Activated T-cell treated with anti-CD3 and anti-CD28 coated beads, Interleukin-2, amount 50 U/mL, for 4 hours (primary cell): ENCODE data around the gene TASOR. TPM values are rescaled to one million over a fixed set of nuclear protein-coding genes. Genes with fewer than 3 reads are reported as not detected.

ENCODE experiments used
- ATAC-seq, 2 donors: fragments of 200-7000 bp; cut with Tn5 transposase; one replicate each; pipeline ENCODE4 v1.10.0; 2021
- DNase-seq: peaks from one replicate; pipeline ENCODE4 v3.0.0-alpha.2; 2020
- H3K27me3 Mint-ChIP-seq: one replicate; pipeline ENCODE4 v1.8.0; 2021; ENCODE audit warnings: low read depth, mixed read lengths
- H3K36me3 Mint-ChIP-seq: one replicate; pipeline ENCODE4 v1.8.0; 2022; ENCODE audit warnings: mixed read lengths; ENCODE audit not compliant: insufficient read depth
- H3K4me1 Mint-ChIP-seq: one replicate; pipeline ENCODE4 v1.8.0; 2021; ENCODE audit warnings: low read depth, mixed read lengths
- H3K4me3 Mint-ChIP-seq: one replicate; pipeline ENCODE4 v1.8.0; 2021; ENCODE audit warnings: mild to moderate bottlenecking, moderate library complexity, mixed read lengths
- H3K9me3 Mint-ChIP-seq: one replicate; pipeline ENCODE4 v1.8.0; 2021; ENCODE audit warnings: mixed read lengths
- total RNA-seq, 3 donors: library from RNA; stranded (reverse); gene quantifications; one replicate each; pipeline ENCODE4 v1.2.1, GENCODE V29; 2021

Gene TASOR
- total RNA-seq, 3 donors from 2014 or later = 44.8 to 51.1 (median 45.3) TPM

GRCh38 chr3:56667973-56668579 lies 15.0 kb downstream of the TASOR start:
- H3K4me3 Mint-ChIP-seq = no peak overlapping the region
- H3K4me1 Mint-ChIP-seq = peaks cover 20% of the 10 kb centered on the region
- peak in 1 of 2 donors; percentile 41 for ATAC-seq

GRCh38 chr3:56664823-56665222 lies 18.2 kb downstream of the TASOR start:
- ATAC-seq (no peak), DNase-seq (no peak)
- H3K27me3 Mint-ChIP-seq = no peaks in the 10 kb centered on the region
- H3K36me3 Mint-ChIP-seq = peaks cover 42% of the 10 kb centered on the region
- no peaks in the 10 kb centered on the region for H3K9me3 Mint-ChIP-seq
- H3K4me1 Mint-ChIP-seq = peaks cover 16% of the 10 kb centered on the region
- H3K4me3 Mint-ChIP-seq = no peak overlapping the region

More at GRCh38 chr3:56667973-56668579, 15.0 kb downstream of the TASOR start:
- Mint-ChIP-seq H3K9me3 (no peaks in the 10 kb centered on the region), H3K27me3 (no peaks in the 10 kb centered on the region), H3K36me3 (peaks cover 36% of the 10 kb centered on the region)
- DNase-seq = no peak

GRCh38 chr3:56655709-56656108 lies 27.4 kb downstream of the TASOR start:
- no peak for ATAC-seq
- no peak for DNase-seq
- no peaks in the 10 kb centered on the region for H3K27me3 Mint-ChIP-seq
- H3K9me3 Mint-ChIP-seq = peaks cover 4% of the 10 kb centered on the region
- H3K4me3 Mint-ChIP-seq = no peak overlapping the region
- H3K4me1 Mint-ChIP-seq = peaks cover 28% of the 10 kb centered on the region
- H3K36me3 Mint-ChIP-seq = peaks cover 61% of the 10 kb centered on the region

- no peak overlapping the region for H3K4me3 Mint-ChIP-seq
- H3K36me3 Mint-ChIP-seq = peaks cover 56% of the 10 kb centered on the region
- peaks cover 4% of the 10 kb centered on the region for H3K9me3 Mint-ChIP-seq
- ATAC-seq (no peak), DNase-seq (no peak)
- no peaks in the 10 kb centered on the region for H3K27me3 Mint-ChIP-seq
- peaks cover 31% of the 10 kb centered on the region for H3K4me1 Mint-ChIP-seq
Observed at GRCh38 chr3:56654460-56654859, 28.6 kb downstream of the TASOR start.

GRCh38 chr3:56645407-56645806 lies 37.7 kb downstream of the TASOR start:
- Mint-ChIP-seq H3K4me1 (peaks cover 27% of the 10 kb centered on the region), H3K4me3 (no peak overlapping the region), H3K27me3 (no peaks in the 10 kb centered on the region), H3K9me3 (no peaks in the 10 kb centered on the region), H3K36me3 (peaks cover 43% of the 10 kb centered on the region)
- ATAC-seq (no peak), DNase-seq (no peak)

GRCh38 chr3:56633602-56634535 lies 49.2 kb downstream of the TASOR start:
- ATAC-seq = no peak
- no peaks in the 10 kb centered on the region for H3K9me3 Mint-ChIP-seq
- no peaks in the 10 kb centered on the region for H3K27me3 Mint-ChIP-seq
- no peak overlapping the region for H3K4me3 Mint-ChIP-seq
- peaks cover 3% of the 10 kb centered on the region for H3K4me1 Mint-ChIP-seq
- peaks cover 28% of the 10 kb centered on the region for H3K36me3 Mint-ChIP-seq
- no peak for DNase-seq

Other genes starting within 250 kb of the TASOR start
- gene ERC2, start 214.8 kb downstream of the TASOR start, total RNA-seq = under 1 TPM in 1 of 3 donors, not detected in 2; 0.16 TPM
- gene CCDC66, start 126.1 kb downstream of the TASOR start, total RNA-seq = 10 to 100 TPM; 23.5 to 26.9 (median 26.0) TPM
- gene ARHGEF3, start 118.7 kb upstream of the TASOR start, total RNA-seq = 10 to 100 TPM; 42.4 to 53.9 (median 44.7) TPM